Fibroblast of lung (primary cell): ENCODE results near the gene UAP1. TPM values are rescaled to one million over a fixed set of nuclear protein-coding genes. Genes with fewer than 3 reads are reported as not detected.

Experiments used
- DNase-seq, 2 donors: peaks; one replicate each; pipeline versions ENCODE4 v3.0.0 to v3.0.0-alpha.2; 2010; ENCODE audit warnings: low read depth in 2 of 2
- H2AFZ ChIP-seq: 2 replicates; pipeline ENCODE4 v1.5.1; 2012; ENCODE audit warnings: low read length, control low read depth, inconsistent platforms
- H3K27ac ChIP-seq: 2 replicates; pipeline ENCODE4 v1.5.1; 2011; ENCODE audit warnings: low read length, control low read depth; ENCODE audit not compliant: insufficient read depth
- H3K27me3 ChIP-seq: 2 replicates; pipeline ENCODE4 v1.5.1; 2011; ENCODE audit warnings: mild to moderate bottlenecking, low read length; ENCODE audit not compliant: control insufficient read depth, insufficient read depth
- H3K36me3 ChIP-seq: 2 replicates; pipeline ENCODE4 v1.5.1; 2011; ENCODE audit warnings: low read length; ENCODE audit not compliant: control insufficient read depth, insufficient read depth
- H3K4me1 ChIP-seq: 2 replicates; pipeline ENCODE4 v1.5.1; 2011; ENCODE audit warnings: low read length; ENCODE audit not compliant: control insufficient read depth, insufficient read depth; ENCODE audit errors: extremely low read depth
- H3K4me2 ChIP-seq: 2 replicates; pipeline ENCODE4 v1.5.1; 2011; ENCODE audit warnings: low read length, control low read depth; ENCODE audit not compliant: insufficient read depth; ENCODE audit errors: extremely low read depth
- H3K4me3 ChIP-seq, 4 experiments: fragments of 200-600 bp in 1 of 4; sonication (generic) in 1 of 4; replicated peaks in 1 of 4; 2 replicates each; pipeline ENCODE4 v1.5.1; 2011 to 2016; ENCODE audit warnings: low read length in 4 of 4, low read depth in 3 of 4, mild to moderate bottlenecking in 3 of 4, control low read depth in 2 of 4, inconsistent platforms in 1 of 4, mixed read lengths in 1 of 4; ENCODE audit not compliant: insufficient read depth in 1 of 4; ENCODE audit errors: control extremely low read depth in 1 of 4
- H3K79me2 ChIP-seq: 2 replicates; pipeline ENCODE4 v1.5.1; 2012; ENCODE audit warnings: mild to moderate bottlenecking, low read length, inconsistent platforms; ENCODE audit not compliant: control insufficient read depth, insufficient read depth
- H3K9ac ChIP-seq: 2 replicates; pipeline ENCODE4 v1.5.1; 2011; ENCODE audit warnings: mild to moderate bottlenecking, low read length, control low read depth; ENCODE audit not compliant: insufficient read depth
- H3K9me3 ChIP-seq: 2 replicates; pipeline ENCODE4 v1.5.1; 2012; ENCODE audit warnings: low read depth, low read length; ENCODE audit not compliant: control insufficient read depth, insufficient read depth
- H4K20me1 ChIP-seq: 2 replicates; pipeline ENCODE4 v1.5.1; 2011; ENCODE audit warnings: low read length; ENCODE audit not compliant: control insufficient read depth, insufficient read depth; ENCODE audit errors: extremely low read depth
- EZH2 ChIP-seq: IDR thresholded peaks from 2 replicates; pipeline ENCODE4 v1.5.1; 2012; ENCODE audit warnings: low read length, control low read depth, mild to moderate bottlenecking; ENCODE audit errors: missing control alignments
- polyA plus RNA-seq, 2 donors: library from polyadenylated mRNA; depleted of rRNA in 1 of 2; stranded (reverse) in 1 of 2; unstranded in 1 of 2; fragments of >200 nt; gene quantifications; 2 replicates each; pipeline ENCODE4 v1.2.1, GENCODE V29; 2011 to 2012; ENCODE audit warnings: missing spikeins in 1 of 2
- total RNA-seq: library from RNA; depleted of rRNA; stranded (reverse); fragments of >200 nt; gene quantifications from 2 replicates; pipeline ENCODE4 v1.2.1, GENCODE V29; 2014
- TF ChIP-seq, protein P1 (sequence below), 2 donors: IDR thresholded peaks in 1 of 2; conservative IDR thresholded peaks in 1 of 2; 1 replicate in 1 of 2; 2 replicates in 1 of 2; pipeline ENCODE4 v1.5.1; 2011 to 2012; ENCODE audit warnings: low read length in 2 of 2, control low read depth in 1 of 2, inconsistent platforms in 1 of 2, low read depth in 1 of 2, mild to moderate bottlenecking in 1 of 2

The UAP1 gene
- total and polyA plus RNA-seq, 2 donors (not counting 1 experiment from before 2014, with no cell fraction given) = 81.9 to 108 TPM

DNA sequence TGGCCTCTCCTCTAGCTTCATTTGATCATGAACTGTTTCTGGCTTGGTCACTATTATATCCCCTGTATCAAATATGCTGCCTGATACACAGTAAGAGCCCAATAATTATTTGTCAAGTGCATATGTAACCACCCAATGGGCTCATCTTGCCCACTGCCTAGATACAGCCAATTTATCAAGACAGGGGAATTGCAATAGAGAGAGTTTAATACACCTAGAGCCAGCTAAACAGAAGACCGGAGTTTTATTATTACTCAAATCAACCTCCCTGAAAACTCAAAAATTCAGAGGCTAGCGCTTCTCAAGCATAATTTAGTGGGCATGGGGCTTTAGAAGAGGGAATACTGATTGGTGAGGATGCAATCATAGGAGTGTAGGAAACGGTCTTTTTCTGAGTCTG is 18.3 kb upstream of the UAP1 start:
- H3K9ac ChIP-seq = no peak overlapping the region
- no peak overlapping the region for H2AFZ ChIP-seq
- no peaks in the 10 kb centered on the region for H3K36me3 ChIP-seq
- H3K79me2 ChIP-seq = no peaks in the 10 kb centered on the region
- no peaks in the 10 kb centered on the region for H3K9me3 ChIP-seq
- no peaks in the 10 kb centered on the region for H4K20me1 ChIP-seq
- no peak overlapping the region for H3K4me2 ChIP-seq
- H3K4me3 ChIP-seq = no peak overlapping the region
- DNase-seq = no peak
- H3K27ac ChIP-seq = no peak overlapping the region
- TF ChIP-seq, protein P1, sequence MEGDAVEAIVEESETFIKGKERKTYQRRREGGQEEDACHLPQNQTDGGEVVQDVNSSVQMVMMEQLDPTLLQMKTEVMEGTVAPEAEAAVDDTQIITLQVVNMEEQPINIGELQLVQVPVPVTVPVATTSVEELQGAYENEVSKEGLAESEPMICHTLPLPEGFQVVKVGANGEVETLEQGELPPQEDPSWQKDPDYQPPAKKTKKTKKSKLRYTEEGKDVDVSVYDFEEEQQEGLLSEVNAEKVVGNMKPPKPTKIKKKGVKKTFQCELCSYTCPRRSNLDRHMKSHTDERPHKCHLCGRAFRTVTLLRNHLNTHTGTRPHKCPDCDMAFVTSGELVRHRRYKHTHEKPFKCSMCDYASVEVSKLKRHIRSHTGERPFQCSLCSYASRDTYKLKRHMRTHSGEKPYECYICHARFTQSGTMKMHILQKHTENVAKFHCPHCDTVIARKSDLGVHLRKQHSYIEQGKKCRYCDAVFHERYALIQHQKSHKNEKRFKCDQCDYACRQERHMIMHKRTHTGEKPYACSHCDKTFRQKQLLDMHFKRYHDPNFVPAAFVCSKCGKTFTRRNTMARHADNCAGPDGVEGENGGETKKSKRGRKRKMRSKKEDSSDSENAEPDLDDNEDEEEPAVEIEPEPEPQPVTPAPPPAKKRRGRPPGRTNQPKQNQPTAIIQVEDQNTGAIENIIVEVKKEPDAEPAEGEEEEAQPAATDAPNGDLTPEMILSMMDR (conservative IDR thresholded peaks at IDR 0.05 in 1 of 2, IDR thresholded peaks at IDR 0.05 in 1 of 2; ENCODE audit: low read depth in 1 of 2, low read length in 2 of 2) = no peak
- TF ChIP-seq EZH2 = no peak
- no peaks in the 10 kb centered on the region for H3K27me3 ChIP-seq
- H3K4me1 ChIP-seq = peaks cover 16% of the 10 kb centered on the region

GRCh38 chr1:162548170-162548569 is 13.4 kb upstream of the UAP1 start:
- Histone ChIP-seq H3K9ac (no peak overlapping the region), H3K4me1 (no peaks in the 10 kb centered on the region), H3K79me2 (no peaks in the 10 kb centered on the region), H2AFZ (peak overlapping the region; percentile 24), H3K4me2 (peak overlapping the region; percentile 40), H4K20me1 (no peaks in the 10 kb centered on the region), H3K27me3 (no peaks in the 10 kb centered on the region), H3K9me3 (no peaks in the 10 kb centered on the region), H3K4me3 (no peak overlapping the region), H3K36me3 (no peaks in the 10 kb centered on the region), H3K27ac (no peak overlapping the region)
- peak; percentile 64 to 81 for DNase-seq
- TF ChIP-seq EZH2 = no peak
- TF ChIP-seq, protein P1 (conservative IDR thresholded peaks at IDR 0.05 in 1 of 2, IDR thresholded peaks at IDR 0.05 in 1 of 2; ENCODE audit: low read depth in 1 of 2, low read length in 2 of 2) = no peak

DNA sequence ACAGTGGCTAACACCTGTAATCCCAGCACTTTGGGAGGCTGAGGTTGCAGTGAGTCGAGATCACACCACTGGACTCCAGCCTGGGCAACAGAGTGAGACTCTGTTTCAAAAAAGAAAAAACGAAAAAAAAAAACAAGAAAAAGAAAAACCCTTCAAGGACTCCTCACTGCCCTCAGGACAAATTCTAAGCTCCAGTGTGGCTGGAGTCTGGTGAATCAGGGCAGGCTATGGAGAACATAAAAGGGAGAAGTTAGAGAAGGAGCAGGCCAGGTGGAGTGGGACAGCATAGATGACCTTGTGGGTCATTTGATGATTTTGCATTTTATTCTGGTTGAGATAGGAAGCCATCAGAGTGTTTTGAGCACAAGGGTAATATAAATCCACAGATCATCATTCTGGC is 12.5 kb upstream of the UAP1 start:
- no peak overlapping the region for H3K4me2 ChIP-seq
- no peaks in the 10 kb centered on the region for H3K9me3 ChIP-seq
- no peaks in the 10 kb centered on the region for H3K79me2 ChIP-seq
- no peak overlapping the region for H2AFZ ChIP-seq
- H3K9ac ChIP-seq = no peak overlapping the region
- H3K36me3 ChIP-seq = no peaks in the 10 kb centered on the region
- DNase-seq = no peak
- no peaks in the 10 kb centered on the region for H3K27me3 ChIP-seq
- no peak for TF ChIP-seq EZH2
- TF ChIP-seq, protein P1 (conservative IDR thresholded peaks at IDR 0.05 in 1 of 2, IDR thresholded peaks at IDR 0.05 in 1 of 2; ENCODE audit: low read depth in 1 of 2, low read length in 2 of 2) = no peak
- H3K4me3 ChIP-seq = no peak overlapping the region
- H4K20me1 ChIP-seq = no peaks in the 10 kb centered on the region
- H3K27ac ChIP-seq = no peak overlapping the region
- H3K4me1 ChIP-seq = no peaks in the 10 kb centered on the region
